ENCODE measurements around the gene TLCD3A. TPM values are rescaled to one million over a fixed set of nuclear protein-coding genes. Genes with fewer than 3 reads are reported as not detected.

TLCD3A gene
- total RNA-seq, 1 experiment from 2014 or later: 13.9 TPM

DNA sequence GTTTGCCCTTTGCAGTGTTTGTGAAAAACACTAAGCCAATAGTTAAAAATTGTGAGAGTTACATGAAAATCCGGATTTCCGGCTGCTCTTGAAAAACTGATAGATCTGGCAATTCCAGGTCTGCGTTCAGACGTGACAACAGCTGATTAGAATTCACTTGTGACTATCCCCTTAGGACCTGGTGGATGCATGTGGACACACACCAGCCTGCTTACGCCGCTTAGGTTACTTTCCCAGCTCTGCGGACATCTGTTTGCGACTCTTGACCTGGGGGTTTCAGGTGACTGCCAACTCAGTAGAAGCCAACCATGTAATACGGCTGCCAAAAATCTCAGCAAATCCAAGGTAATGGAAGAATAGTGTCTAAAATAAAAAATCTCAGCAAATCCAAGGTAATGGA lies 42.0 kb upstream of the TLCD3A start:
- Histone ChIP-seq H3K36me3 (ENCODE audit: low read depth, low read length) (peaks cover 18% of the 10 kb centered on the region), H3K27me3 (ENCODE audit: low read length) (no peaks in the 10 kb centered on the region), H3K9me3 (ENCODE audit: low read length) (no peaks in the 10 kb centered on the region), H4K20me1 (ENCODE audit: low read length) (no peaks in the 10 kb centered on the region), H3K4me3 (ENCODE audit: low read length) (no peak overlapping the region), H3K9me2 (replicated peaks; ENCODE audit: low read length) (no peaks in the 10 kb centered on the region), H3K27ac (ENCODE audit: low read length) (0 out of 2 replicates have a peak overlapping the region, but pooled peaks have one; percentile 72), H3K9ac (ENCODE audit: low read length) (no peak overlapping the region), H2AFZ (ENCODE audit: low read length) (no peak overlapping the region), H3F3A (ENCODE audit: low read length, unreplicated experiment) (peaks cover 4% of the 10 kb centered on the region), H3K4me2 (ENCODE audit: low read length) (no peak overlapping the region), H3K4me1 (ENCODE audit: insufficient read depth, low read length) (peaks cover 43% of the 10 kb centered on the region), H3K79me2 (ENCODE audit: low read length) (peaks cover 17% of the 10 kb centered on the region)
- intact Hi-C loops (cut with micrococcal nuclease): no loop called here
- ChIA-PET CTCF (no interaction called here), POLR2A (ENCODE audit: unreplicated experiment) (no interaction called here)
- no peak for TF ChIP-seq EZH2phosphoT487 (IDR thresholded peaks at IDR 0.05; ENCODE audit: borderline replicate concordance, low read length)
- BruUV-seq (replicated peaks): no TSS peak
- DNase-seq: no peak
- no peak for ATAC-seq

- peaks cover 4% of the 10 kb centered on the region for H3F3A ChIP-seq (ENCODE audit: low read length, unreplicated experiment)
- TF ChIP-seq EZH2 (IDR thresholded peaks at IDR 0.05; ENCODE audit: low read length, unreplicated experiment) (no peak), EZH2phosphoT487 (IDR thresholded peaks at IDR 0.05; ENCODE audit: borderline replicate concordance, low read length) (no peak)
- TF ChIP-seq, protein P1, sequence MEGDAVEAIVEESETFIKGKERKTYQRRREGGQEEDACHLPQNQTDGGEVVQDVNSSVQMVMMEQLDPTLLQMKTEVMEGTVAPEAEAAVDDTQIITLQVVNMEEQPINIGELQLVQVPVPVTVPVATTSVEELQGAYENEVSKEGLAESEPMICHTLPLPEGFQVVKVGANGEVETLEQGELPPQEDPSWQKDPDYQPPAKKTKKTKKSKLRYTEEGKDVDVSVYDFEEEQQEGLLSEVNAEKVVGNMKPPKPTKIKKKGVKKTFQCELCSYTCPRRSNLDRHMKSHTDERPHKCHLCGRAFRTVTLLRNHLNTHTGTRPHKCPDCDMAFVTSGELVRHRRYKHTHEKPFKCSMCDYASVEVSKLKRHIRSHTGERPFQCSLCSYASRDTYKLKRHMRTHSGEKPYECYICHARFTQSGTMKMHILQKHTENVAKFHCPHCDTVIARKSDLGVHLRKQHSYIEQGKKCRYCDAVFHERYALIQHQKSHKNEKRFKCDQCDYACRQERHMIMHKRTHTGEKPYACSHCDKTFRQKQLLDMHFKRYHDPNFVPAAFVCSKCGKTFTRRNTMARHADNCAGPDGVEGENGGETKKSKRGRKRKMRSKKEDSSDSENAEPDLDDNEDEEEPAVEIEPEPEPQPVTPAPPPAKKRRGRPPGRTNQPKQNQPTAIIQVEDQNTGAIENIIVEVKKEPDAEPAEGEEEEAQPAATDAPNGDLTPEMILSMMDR (conservative IDR thresholded peaks at IDR 0.05; ENCODE audit: low read depth, low read length): no peak
- no peaks in the 10 kb centered on the region for H3K27me3 ChIP-seq (ENCODE audit: low read length)
- ATAC-seq (peak; percentile 32; the same call in 1 of the 2 replicates), DNase-seq (peak; percentile 57)
- no peak overlapping the region for H3K9ac ChIP-seq (ENCODE audit: low read length)
- peak overlapping the region; percentile 35 for H3K4me2 ChIP-seq (ENCODE audit: low read length)
- peak overlapping the region; percentile 72 for H3K27ac ChIP-seq (ENCODE audit: low read length)
- ChIA-PET POLR2A (ENCODE audit: unreplicated experiment) (no interaction called here), CTCF (no interaction called here)
- no peak overlapping the region for H3K4me3 ChIP-seq (ENCODE audit: low read length)
- H4K20me1 ChIP-seq (ENCODE audit: low read length): no peaks in the 10 kb centered on the region
- intact Hi-C loops (cut with micrococcal nuclease): no loop called here
- H3K9me2 ChIP-seq (replicated peaks; ENCODE audit: low read length): no peaks in the 10 kb centered on the region
- peaks cover 48% of the 10 kb centered on the region for H3K4me1 ChIP-seq (ENCODE audit: insufficient read depth, low read length)
- peaks cover 17% of the 10 kb centered on the region for H3K79me2 ChIP-seq (ENCODE audit: low read length)
- no peak overlapping the region for H2AFZ ChIP-seq (ENCODE audit: low read length)
- no TSS peak for BruUV-seq (replicated peaks)
- H3K9me3 ChIP-seq (ENCODE audit: low read length): no peaks in the 10 kb centered on the region
- peaks cover 28% of the 10 kb centered on the region for H3K36me3 ChIP-seq (ENCODE audit: low read depth, low read length)
These were observed 41.0 kb upstream of the TLCD3A start for GRCh38 chr17:691423-691822.

DNA sequence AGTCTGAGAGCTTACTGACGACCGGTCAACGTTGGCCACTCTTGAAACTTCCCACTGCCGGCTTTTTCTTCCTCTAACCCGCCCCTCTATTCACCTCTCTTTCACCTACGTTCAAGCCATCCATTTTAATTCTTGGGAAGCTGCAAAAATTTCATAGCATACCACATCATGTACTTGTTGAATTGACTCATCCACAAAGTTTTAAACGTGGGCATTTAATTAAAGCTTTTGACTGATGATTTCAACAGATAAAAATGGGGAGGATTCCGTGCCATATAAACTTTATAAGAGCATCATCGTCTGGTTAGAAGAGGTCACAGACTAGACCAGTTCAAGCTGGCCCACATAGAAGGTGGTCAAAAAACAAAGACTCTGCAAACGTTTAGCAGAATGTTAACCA lies 40.3 kb upstream of the TLCD3A start:
- Histone ChIP-seq H3K36me3 (ENCODE audit: low read depth, low read length) (peaks cover 29% of the 10 kb centered on the region), H3K79me2 (ENCODE audit: low read length) (peaks cover 17% of the 10 kb centered on the region), H2AFZ (ENCODE audit: low read length) (no peak overlapping the region), H3K4me1 (ENCODE audit: insufficient read depth, low read length) (peaks cover 49% of the 10 kb centered on the region), H3K9me2 (replicated peaks; ENCODE audit: low read length) (no peaks in the 10 kb centered on the region), H3K9ac (ENCODE audit: low read length) (no peak overlapping the region), H3K27ac (ENCODE audit: low read length) (peak overlapping the region; percentile 72), H3K27me3 (ENCODE audit: low read length) (no peaks in the 10 kb centered on the region), H3K4me2 (ENCODE audit: low read length) (peak overlapping the region; percentile 35), H3K4me3 (ENCODE audit: low read length) (no peak overlapping the region), H3K9me3 (ENCODE audit: low read length) (no peaks in the 10 kb centered on the region), H3F3A (ENCODE audit: low read length, unreplicated experiment) (peaks cover 4% of the 10 kb centered on the region), H4K20me1 (ENCODE audit: low read length) (no peaks in the 10 kb centered on the region)
- DNase-seq (peak; percentile 66), ATAC-seq (peak; percentile 4)
- POLR2A ChIA-PET (ENCODE audit: unreplicated experiment): no interaction called here
- intact Hi-C loops (cut with micrococcal nuclease): no loop called here
- TF ChIP-seq EZH2 (IDR thresholded peaks at IDR 0.05; ENCODE audit: low read length, unreplicated experiment): no peak
- no peak for TF ChIP-seq EZH2phosphoT487 (IDR thresholded peaks at IDR 0.05; ENCODE audit: borderline replicate concordance, low read length)
- TF ChIP-seq, protein P1 (conservative IDR thresholded peaks at IDR 0.05; ENCODE audit: low read depth, low read length): no peak
- CTCF ChIA-PET: no interaction called here
- BruUV-seq (replicated peaks): no TSS peak
